GM12892 (cell line): Measurements from ENCODE around the gene CFAP70.

ENCODE experiments used
- POLR2A ChIP-seq: IDR thresholded peaks from 2 replicates; pipeline ENCODE4 v1.6.1; 2011; ENCODE audit warnings: low read depth, low read length, control low read depth
- POLR2AphosphoS5 ChIP-seq: IDR thresholded peaks from 2 replicates; pipeline ENCODE4 v1.6.1; 2011; ENCODE audit warnings: low read depth, low read length, control low read depth
- TAF1 ChIP-seq: IDR thresholded peaks from 2 replicates; pipeline ENCODE4 v1.6.1; 2011; ENCODE audit warnings: low read depth, mild to moderate bottlenecking, control low read depth, low read length, borderline replicate concordance

- TF ChIP-seq POLR2A (no peak), TAF1 (no peak), POLR2AphosphoS5 (no peak)
Measured at GRCh38 chr10:73218431-73219191, 140.1 kb downstream of the CFAP70 start.
